ENCODE measurements around the gene EIF4G3. TPM values are rescaled to one million over a fixed set of nuclear protein-coding genes. Genes with fewer than 3 reads are reported as not detected.

The EIF4G3 gene
- total RNA-seq, 1 experiment from 2014 or later: 72.0 TPM

GRCh38 chr1:21030181-21030580 lies 146.5 kb downstream of the EIF4G3 start:
- WGBS (ENCODE audit: extremely low coverage, insufficient read length, low lambda C conversion rate): no CpG with 5 or more reads among the region's 1 CpG
- Mint-ChIP-seq H3K4me1 (peaks cover 0 to 3% of the 10 kb centered on the region in 2 experiments; a peak in 1 of 4 replicates), H3K4me3 (no peak overlapping the region), H3K27me3 (ENCODE audit: low read depth) (no peaks in the 10 kb centered on the region), H3K9me3 (peaks cover 6 to 10% of the 10 kb centered on the region in 2 experiments; a peak in 4 of 5 replicates), H3K27ac (peak overlapping the region in 1 of 3 experiments; percentile 66; a peak in 1 of 7 replicates), H3K36me3 (ENCODE audit: insufficient read depth in 1 of 3, low read depth in 3 of 3) (peaks cover 19 to 29% (median 27%) of the 10 kb centered on the region in 3 experiments)
- TF ChIP-seq, protein P1, sequence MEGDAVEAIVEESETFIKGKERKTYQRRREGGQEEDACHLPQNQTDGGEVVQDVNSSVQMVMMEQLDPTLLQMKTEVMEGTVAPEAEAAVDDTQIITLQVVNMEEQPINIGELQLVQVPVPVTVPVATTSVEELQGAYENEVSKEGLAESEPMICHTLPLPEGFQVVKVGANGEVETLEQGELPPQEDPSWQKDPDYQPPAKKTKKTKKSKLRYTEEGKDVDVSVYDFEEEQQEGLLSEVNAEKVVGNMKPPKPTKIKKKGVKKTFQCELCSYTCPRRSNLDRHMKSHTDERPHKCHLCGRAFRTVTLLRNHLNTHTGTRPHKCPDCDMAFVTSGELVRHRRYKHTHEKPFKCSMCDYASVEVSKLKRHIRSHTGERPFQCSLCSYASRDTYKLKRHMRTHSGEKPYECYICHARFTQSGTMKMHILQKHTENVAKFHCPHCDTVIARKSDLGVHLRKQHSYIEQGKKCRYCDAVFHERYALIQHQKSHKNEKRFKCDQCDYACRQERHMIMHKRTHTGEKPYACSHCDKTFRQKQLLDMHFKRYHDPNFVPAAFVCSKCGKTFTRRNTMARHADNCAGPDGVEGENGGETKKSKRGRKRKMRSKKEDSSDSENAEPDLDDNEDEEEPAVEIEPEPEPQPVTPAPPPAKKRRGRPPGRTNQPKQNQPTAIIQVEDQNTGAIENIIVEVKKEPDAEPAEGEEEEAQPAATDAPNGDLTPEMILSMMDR (conservative IDR thresholded peaks at IDR 0.05): no peak
- Histone ChIP-seq H3K9ac (ENCODE audit: extremely low read depth, insufficient read length, low read length) (no peak overlapping the region), H3K23ac (ENCODE audit: insufficient read length, low read depth, low read length) (no peak overlapping the region), H2BK120ac (ENCODE audit: low read depth, low read length, poor library complexity, severe bottlenecking) (no peak overlapping the region), H3K79me2 (ENCODE audit: insufficient read depth, low read length) (no peaks in the 10 kb centered on the region; the same call in 1 of the 2 replicates), H4K8ac (replicated peaks; ENCODE audit: insufficient read length, low read depth, low read length) (no peak overlapping the region), H2BK15ac (ENCODE audit: low read depth, low read length) (no peak overlapping the region), H3K79me1 (ENCODE audit: insufficient read depth, low read depth, low read length, poor library complexity, severe bottlenecking) (peaks cover 11% of the 10 kb centered on the region), H2AK5ac (ENCODE audit: insufficient read length, low read length) (no peak overlapping the region), H3K4me1 (ENCODE audit: insufficient read depth, low read length) (no peaks in the 10 kb centered on the region), H3T11ph (ENCODE audit: low read length) (no peak overlapping the region), H2AFZ (ENCODE audit: low read length) (no peak overlapping the region), H3K9me3 (ENCODE audit: control insufficient read depth, low read depth, low read length) (no peaks in the 10 kb centered on the region), H3K27ac (ENCODE audit: insufficient read length, low read depth, low read length) (no peak overlapping the region), H3K4ac (ENCODE audit: low read depth, low read length) (no peak overlapping the region), H4K20me1 (ENCODE audit: control insufficient read depth, insufficient read depth, insufficient read length) (no peaks in the 10 kb centered on the region), H2BK5ac (ENCODE audit: insufficient read length, low read length) (no peak overlapping the region), H4K91ac (ENCODE audit: insufficient read length, low read depth, low read length) (no peak overlapping the region), H3K18ac (ENCODE audit: insufficient read length, low read depth, low read length) (no peak overlapping the region), H2BK12ac (ENCODE audit: insufficient read length, low read depth, low read length) (no peak overlapping the region), H3K27me3 (ENCODE audit: insufficient read depth, low read length) (no peaks in the 10 kb centered on the region), H3K14ac (ENCODE audit: insufficient read depth, low read length) (no peak overlapping the region), H3K56ac (ENCODE audit: insufficient read length, low read depth, low read length) (no peak overlapping the region), H3K4me2 (ENCODE audit: insufficient read depth, insufficient read length, low read length) (no peak overlapping the region), H2BK20ac (ENCODE audit: low read depth, low read length, poor library complexity, severe bottlenecking) (no peak overlapping the region), H4K5ac (ENCODE audit: insufficient read length, low read depth, low read length) (no peak overlapping the region), H3K23me2 (ENCODE audit: insufficient read length, low read depth, low read length, poor library complexity, severe bottlenecking) (no peaks in the 10 kb centered on the region)
- DNase-seq: no peak
